OCI-LY3 (cell line): Measurements from ENCODE around the gene HNRNPF.

ENCODE experiments used
- H2AFZ ChIP-seq: fragments of 200-600, 300-600 bp; shearing (Covaris generic); 2 replicates; pipeline ENCODE4 v1.6.0; 2014; ENCODE audit warnings: antibody characterized with exemption, low read depth, low read length
- H3K27ac ChIP-seq: fragments of 200-600, 300-600 bp; sonication (generic); 2 replicates; pipeline ENCODE4 v1.5.1; 2014; ENCODE audit warnings: mild to moderate bottlenecking, low read length, moderate library complexity, mixed read lengths
- H3K27me3 ChIP-seq: fragments of 200-600, 300-600 bp; sonication (generic); 2 replicates; pipeline ENCODE4 v1.6.1; 2014; ENCODE audit warnings: low read depth, low read length, mixed read lengths
- H3K36me3 ChIP-seq: fragments of 200-600, 300-600 bp; sonication (generic); replicated peaks from 2 replicates; pipeline ENCODE3; 2014; ENCODE audit warnings: low read depth, low read length, mixed read lengths
- H3K4me1 ChIP-seq: fragments of 300-600, 200-600 bp; sonication (generic); 2 replicates; pipeline ENCODE4 v1.6.1; 2014; ENCODE audit warnings: low read length, mixed read lengths
- H3K4me2 ChIP-seq: fragments of 200-600, 300-600 bp; sonication (generic); 2 replicates; pipeline ENCODE4 v1.6.1; 2014; ENCODE audit warnings: low read length, mixed read lengths
- H3K4me3 ChIP-seq: fragments of 300-600, 200-600 bp; sonication (generic); 2 replicates; pipeline ENCODE4 v1.5.1; 2014; ENCODE audit warnings: antibody characterized with exemption, mild to moderate bottlenecking, low read length, moderate library complexity
- H3K79me2 ChIP-seq: fragments of 300-600, 200-600 bp; shearing (Covaris generic); 2 replicates; pipeline ENCODE4 v1.6.1; 2014; ENCODE audit warnings: mild to moderate bottlenecking, low read length, mixed read lengths
- H3K9ac ChIP-seq: fragments of 300-600, 200-600 bp; shearing (Covaris generic); 2 replicates; pipeline ENCODE4 v1.6.0; 2014; ENCODE audit warnings: mild to moderate bottlenecking, low read length, moderate library complexity
- H3K9me3 ChIP-seq: fragments of 200-600, 300-600 bp; shearing (Covaris generic); 2 replicates; pipeline ENCODE4 v1.6.1; 2014; ENCODE audit warnings: low read length, mixed read lengths; ENCODE audit not compliant: insufficient read depth
- H4K20me1 ChIP-seq: fragments of 200-600, 300-600 bp; sonication (generic); 2 replicates; pipeline ENCODE4 v1.6.1; 2016; ENCODE audit warnings: low read length, mixed read lengths; ENCODE audit not compliant: insufficient read depth
- CTCF ChIP-seq: fragments of 200-600, 300-600 bp; sonication (generic); IDR thresholded peaks from 2 replicates; pipeline ENCODE4 v1.5.1; 2014; ENCODE audit warnings: antibody characterized with exemption, low read length, low read depth
- EZH2phosphoT487 ChIP-seq: fragments of 200-600 bp; shearing (Covaris generic); IDR thresholded peaks from 2 replicates; pipeline ENCODE4 v1.6.1; 2018; ENCODE audit warnings: antibody characterized with exemption, mixed run types, low read depth

Gene HNRNPF

GRCh38 chr10:43380610-43381222 is 28.3 kb downstream of the HNRNPF start:
- Histone ChIP-seq H3K36me3 (peaks cover 3% of the 10 kb centered on the region), H3K9me3 (no peaks in the 10 kb centered on the region), H2AFZ (no peak overlapping the region), H3K9ac (no peak overlapping the region), H4K20me1 (peaks cover 10% of the 10 kb centered on the region; the same call in 1 of the 2 replicates), H3K4me1 (no peaks in the 10 kb centered on the region), H3K4me2 (no peak overlapping the region), H3K27ac (no peak overlapping the region), H3K4me3 (no peak overlapping the region), H3K27me3 (no peaks in the 10 kb centered on the region), H3K79me2 (no peaks in the 10 kb centered on the region)
- no peak for TF ChIP-seq EZH2phosphoT487
- TF ChIP-seq CTCF = no peak

- Histone ChIP-seq H3K27me3 (no peaks in the 10 kb centered on the region), H4K20me1 (no peaks in the 10 kb centered on the region), H3K4me1 (no peaks in the 10 kb centered on the region), H3K4me3 (no peak overlapping the region), H3K4me2 (no peak overlapping the region), H3K27ac (no peak overlapping the region), H3K9ac (no peak overlapping the region), H3K9me3 (no peaks in the 10 kb centered on the region), H3K36me3 (no peaks in the 10 kb centered on the region), H3K79me2 (no peaks in the 10 kb centered on the region), H2AFZ (no peak overlapping the region)
- TF ChIP-seq CTCF (no peak), EZH2phosphoT487 (no peak)
These were observed 31.5 kb downstream of the HNRNPF start for GRCh38 chr10:43377424-43377883.

GRCh38 chr10:43376828-43377423 is 32.1 kb downstream of the HNRNPF start:
- Histone ChIP-seq H3K4me1 (no peaks in the 10 kb centered on the region), H3K4me2 (no peak overlapping the region), H3K79me2 (no peaks in the 10 kb centered on the region), H4K20me1 (no peaks in the 10 kb centered on the region), H2AFZ (no peak overlapping the region), H3K27me3 (no peaks in the 10 kb centered on the region), H3K36me3 (no peaks in the 10 kb centered on the region), H3K9ac (no peak overlapping the region), H3K9me3 (no peaks in the 10 kb centered on the region), H3K27ac (no peak overlapping the region), H3K4me3 (no peak overlapping the region)
- TF ChIP-seq CTCF (peak; percentile 24), EZH2phosphoT487 (no peak)

GRCh38 chr10:43376046-43376635 is 32.8 kb downstream of the HNRNPF start:
- Histone ChIP-seq H3K4me1 (no peaks in the 10 kb centered on the region), H3K27ac (no peak overlapping the region), H4K20me1 (no peaks in the 10 kb centered on the region), H3K36me3 (no peaks in the 10 kb centered on the region), H3K4me3 (no peak overlapping the region), H2AFZ (no peak overlapping the region), H3K4me2 (no peak overlapping the region), H3K79me2 (no peaks in the 10 kb centered on the region), H3K9me3 (no peaks in the 10 kb centered on the region), H3K9ac (no peak overlapping the region), H3K27me3 (no peaks in the 10 kb centered on the region)
- no peak for TF ChIP-seq EZH2phosphoT487
- no peak for TF ChIP-seq CTCF
